Measurements from ENCODE around the gene PPP1R15B. TPM values are rescaled to one million over a fixed set of nuclear protein-coding genes. Genes with fewer than 3 reads are reported as not detected.

The PPP1R15B gene
- total and polyA plus RNA-seq, 2 of the 4 experiments (the other 2 are of a cell fraction) = 14.9 to 15.0 TPM

- no peaks in the 10 kb centered on the region for H3K36me3 ChIP-seq (ENCODE audit: control insufficient read depth, insufficient read depth, low read length)
- H2AK9ac ChIP-seq (replicated peaks; ENCODE audit: low read depth, low read length, poor library complexity) = no peak overlapping the region
- H2BK5ac ChIP-seq (ENCODE audit: low read depth, low read length, poor library complexity, severe bottlenecking) = no peak overlapping the region
- no peak overlapping the region for H4K91ac ChIP-seq (ENCODE audit: insufficient read depth, low read depth, low read length)
- no peak overlapping the region for H4K5ac ChIP-seq (ENCODE audit: low read depth, low read length)
- no peak overlapping the region for H3K23ac ChIP-seq (ENCODE audit: low read depth, low read length)
- H4K8ac ChIP-seq (ENCODE audit: low read depth in 2 of 2, low read length in 2 of 2) = no peak overlapping the region
- no peak overlapping the region for H2BK120ac ChIP-seq (ENCODE audit: low read depth, low read length)
- TF ChIP-seq CHD1 (IDR thresholded peaks at IDR 0.05; ENCODE audit: low read depth, low read length) = no peak
- TF ChIP-seq MXI1 (IDR thresholded peaks at IDR 0.05; ENCODE audit: borderline replicate concordance, low read depth, low read length) = no peak
- no peak for TF ChIP-seq CTCF (conservative IDR thresholded peaks at IDR 0.05; ENCODE audit: low read depth, low read length)
- TF ChIP-seq MAFK (IDR thresholded peaks at IDR 0.05; ENCODE audit: low read depth, low read length) = no peak
- no peak for TF ChIP-seq BHLHE40 (IDR thresholded peaks at IDR 0.05; ENCODE audit: low read depth, low read length)
- no peak for TF ChIP-seq RCOR1 (IDR thresholded peaks at IDR 0.05; ENCODE audit: insufficient replicate concordance, low read length)
- TF ChIP-seq POLR2A (IDR thresholded peaks at IDR 0.05; ENCODE audit: low read depth, low read length) = no peak
- TF ChIP-seq SMC3 (IDR thresholded peaks at IDR 0.05; ENCODE audit: low read depth, low read length) = no peak
- TF ChIP-seq MAZ (IDR thresholded peaks at IDR 0.05; ENCODE audit: borderline replicate concordance, low read depth, low read length) = no peak
- no peak for TF ChIP-seq ELK1 (IDR thresholded peaks at IDR 0.05; ENCODE audit: borderline replicate concordance, low read depth, low read length)
- no peak for TF ChIP-seq CEBPB (IDR thresholded peaks at IDR 0.05; ENCODE audit: low read depth, low read length)
- TF ChIP-seq NFE2L2 (IDR thresholded peaks at IDR 0.05; ENCODE audit: low read depth, low read length) = no peak
- TF ChIP-seq RFX5 (IDR thresholded peaks at IDR 0.05; ENCODE audit: low read depth, low read length) = no peak
- no peak for TF ChIP-seq RAD21 (IDR thresholded peaks at IDR 0.05; ENCODE audit: low read length)
- no peak for TF ChIP-seq USF2 (IDR thresholded peaks at IDR 0.05; ENCODE audit: low read depth, low read length)
- TF ChIP-seq FOS (IDR thresholded peaks at IDR 0.05; ENCODE audit: low read depth, low read length) = no peak
- no peaks in the 10 kb centered on the region for H4K20me1 ChIP-seq (ENCODE audit: insufficient read depth, low read length)
- H3K4me2 ChIP-seq (ENCODE audit: low read depth, low read length) = no peak overlapping the region
- no peak overlapping the region for H2BK15ac ChIP-seq (ENCODE audit: low read depth, low read length)
- no peak overlapping the region for H2AK5ac ChIP-seq (ENCODE audit: low read depth, low read length)
- dilution Hi-C loops (cut with HindIII; ENCODE audit: low sequenced_read_pairs, unreplicated experiment) = loop anchor here (25.0 kb wide), 2 partner anchors 221 to 521 kb away; partner anchors contain the start of genes ETNK2, REN and SNRPE
- no peak for DNase-seq
- intact Hi-C loops (cut with micrococcal nuclease) = no loop called here
- no peak overlapping the region for H2BK20ac ChIP-seq (ENCODE audit: low read depth, low read length)
- in situ Hi-C loops (cut with MboI; ENCODE audit: low sequenced_read_pairs) = no loop called here
- no peak overlapping the region for H3K14ac ChIP-seq (replicated peaks; ENCODE audit: low read depth, low read length)
- no peak overlapping the region for H2AFZ ChIP-seq (replicated peaks; ENCODE audit: low read length, poor library complexity)
- ChIA-PET POLR2A (ENCODE audit: unreplicated experiment) (no interaction called here), CTCF (interaction anchor here (1.1 kb wide), 1 partner anchor 15 kb away, joined by 4 read pairs; no protein-coding TSS in a partner anchor)
- no peak overlapping the region for H3K56ac ChIP-seq (ENCODE audit: extremely low read depth, insufficient read depth, low read length)
- no peak overlapping the region for H3K9ac ChIP-seq (ENCODE audit: low read depth, low read length)
- H3K9me1 ChIP-seq (ENCODE audit: insufficient read depth, low read length) = no peaks in the 10 kb centered on the region
- no peak for ATAC-seq (ENCODE audit: low read depth)
- H3K9me3 ChIP-seq (ENCODE audit: control insufficient read depth, insufficient read depth, low read length) = no peaks in the 10 kb centered on the region
- BruUV-seq (replicated peaks) = no TSS peak
- H3K4me3 ChIP-seq (ENCODE audit: insufficient read depth, low read depth, low read length) = no peak overlapping the region
- no peaks in the 10 kb centered on the region for H3K4me1 ChIP-seq (ENCODE audit: control insufficient read depth, insufficient read depth, low read length)
- H3K18ac ChIP-seq (ENCODE audit: low read depth, low read length) = no peak overlapping the region
- no peaks in the 10 kb centered on the region for H3K79me1 ChIP-seq (ENCODE audit: low read depth in 1 of 2, low read length in 2 of 2)
- H3K27me3 ChIP-seq (ENCODE audit: control insufficient read depth, insufficient read depth, low read length) = peaks cover 52% of the 10 kb centered on the region
- 70% methylated on average over 2 of the region's 5 CpGs; no CpG with 5 or more reads in 1 of the 2 experiments for WGBS, 2 experiments (ENCODE audit: extremely low coverage in 2 of 2, insufficient read length in 1 of 2)
- H3K4ac ChIP-seq (ENCODE audit: low read depth, low read length) = no peak overlapping the region
- no peak overlapping the region for H3K27ac ChIP-seq (ENCODE audit: insufficient read depth, low read length)
Measured at GRCh38 chr1:204383163-204383904, 28.3 kb downstream of the PPP1R15B start.
